Measurements from ENCODE around the gene PDCD11.

PDCD11 gene

DNA sequence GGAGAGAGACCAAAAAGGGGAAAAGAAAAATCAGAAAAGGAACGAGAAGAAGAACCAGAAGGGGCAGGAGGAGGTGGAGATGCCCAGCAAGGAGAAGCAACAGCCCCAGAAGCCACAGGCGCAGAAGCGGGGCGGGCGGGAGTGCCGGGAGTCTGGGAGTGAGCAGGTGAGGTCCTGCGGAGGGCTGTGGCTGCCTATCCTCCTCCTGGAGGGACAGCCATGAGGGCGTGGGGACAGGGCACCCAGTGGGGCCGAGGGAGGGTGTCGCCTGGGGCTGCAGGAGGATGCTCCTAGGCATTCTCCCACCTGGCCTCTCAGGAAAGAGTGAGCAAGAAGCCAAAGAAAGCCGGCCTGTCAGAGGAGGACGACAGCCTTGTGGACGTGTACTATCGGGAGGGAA is 44.0 kb downstream of the PDCD11 start:
- no peak for TF ChIP-seq CTCF (conservative IDR thresholded peaks at IDR 0.05; ENCODE audit: low read depth, low read length)
- H3K27ac ChIP-seq: no peak overlapping the region
- H2AFZ ChIP-seq (ENCODE audit: low read depth): no peak overlapping the region
- peaks cover 6% of the 10 kb centered on the region; the same call in 1 of the 2 replicates for H3K36me3 ChIP-seq (ENCODE audit: insufficient read depth)
- no peak overlapping the region for H3K4me2 ChIP-seq
- no peaks in the 10 kb centered on the region for H4K20me1 ChIP-seq (ENCODE audit: insufficient read depth)
- H3K27me3 ChIP-seq (ENCODE audit: insufficient read depth, low read depth): no peaks in the 10 kb centered on the region
- peaks cover 6% of the 10 kb centered on the region for H3K4me1 ChIP-seq (ENCODE audit: low read depth, poor library complexity, severe bottlenecking)
- H3K79me2 ChIP-seq (ENCODE audit: insufficient read depth, low read depth): no peaks in the 10 kb centered on the region
- H3K4me3 ChIP-seq (IDR thresholded peaks at IDR 0.05; ENCODE audit: insufficient read depth, low read depth, low read length): no peak overlapping the region
- no peak overlapping the region for H3K9ac ChIP-seq

GRCh38 chr10:103441206-103441605 is 44.8 kb downstream of the PDCD11 start:
- H3K4me3 ChIP-seq (IDR thresholded peaks at IDR 0.05; ENCODE audit: insufficient read depth, low read depth, low read length): no peak overlapping the region
- no peak overlapping the region for H3K4me2 ChIP-seq
- H3K9ac ChIP-seq: no peak overlapping the region
- no peak overlapping the region for H2AFZ ChIP-seq (ENCODE audit: low read depth)
- H3K27me3 ChIP-seq (ENCODE audit: insufficient read depth, low read depth): no peaks in the 10 kb centered on the region
- peaks cover 6% of the 10 kb centered on the region for H3K4me1 ChIP-seq (ENCODE audit: low read depth, poor library complexity, severe bottlenecking)
- TF ChIP-seq CTCF (conservative IDR thresholded peaks at IDR 0.05; ENCODE audit: low read depth, low read length): no peak
- H3K36me3 ChIP-seq (ENCODE audit: insufficient read depth): peaks cover 9% of the 10 kb centered on the region; the same call in 1 of the 2 replicates
- no peaks in the 10 kb centered on the region for H3K79me2 ChIP-seq (ENCODE audit: insufficient read depth, low read depth)
- H4K20me1 ChIP-seq (ENCODE audit: insufficient read depth): no peaks in the 10 kb centered on the region
- H3K27ac ChIP-seq: no peak overlapping the region

DNA sequence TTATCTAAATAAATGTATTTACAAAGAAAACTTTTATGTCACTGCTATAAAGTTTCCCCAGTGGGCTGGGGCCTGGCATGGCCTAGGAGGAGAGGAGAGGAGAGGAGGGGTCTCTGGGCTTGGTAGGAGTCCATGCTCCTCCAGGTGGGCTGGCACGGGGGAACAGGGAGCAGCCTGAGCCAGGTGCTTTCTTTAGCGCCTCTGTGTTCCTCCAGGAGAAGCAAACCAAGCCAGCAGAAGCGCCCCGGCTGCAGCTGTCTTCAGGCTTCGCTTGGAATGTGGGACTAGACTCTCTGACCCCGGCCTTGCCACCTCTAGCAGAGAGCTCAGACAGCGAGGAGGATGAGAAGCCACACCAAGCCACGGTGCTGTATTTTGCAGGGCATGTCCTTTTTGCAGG is 45.2 kb downstream of the PDCD11 start:
- Histone ChIP-seq H3K79me2 (ENCODE audit: insufficient read depth, low read depth) (no peaks in the 10 kb centered on the region), H3K4me2 (no peak overlapping the region), H3K4me3 (IDR thresholded peaks at IDR 0.05; ENCODE audit: insufficient read depth, low read depth, low read length) (no peak overlapping the region), H3K36me3 (ENCODE audit: insufficient read depth) (peaks cover 9% of the 10 kb centered on the region; the same call in 1 of the 2 replicates), H3K27me3 (ENCODE audit: insufficient read depth, low read depth) (no peaks in the 10 kb centered on the region), H3K4me1 (ENCODE audit: low read depth, poor library complexity, severe bottlenecking) (peaks cover 6% of the 10 kb centered on the region), H3K9ac (no peak overlapping the region), H2AFZ (ENCODE audit: low read depth) (no peak overlapping the region), H4K20me1 (ENCODE audit: insufficient read depth) (no peaks in the 10 kb centered on the region), H3K27ac (no peak overlapping the region)
- TF ChIP-seq CTCF (conservative IDR thresholded peaks at IDR 0.05; ENCODE audit: low read depth, low read length): no peak

DNA sequence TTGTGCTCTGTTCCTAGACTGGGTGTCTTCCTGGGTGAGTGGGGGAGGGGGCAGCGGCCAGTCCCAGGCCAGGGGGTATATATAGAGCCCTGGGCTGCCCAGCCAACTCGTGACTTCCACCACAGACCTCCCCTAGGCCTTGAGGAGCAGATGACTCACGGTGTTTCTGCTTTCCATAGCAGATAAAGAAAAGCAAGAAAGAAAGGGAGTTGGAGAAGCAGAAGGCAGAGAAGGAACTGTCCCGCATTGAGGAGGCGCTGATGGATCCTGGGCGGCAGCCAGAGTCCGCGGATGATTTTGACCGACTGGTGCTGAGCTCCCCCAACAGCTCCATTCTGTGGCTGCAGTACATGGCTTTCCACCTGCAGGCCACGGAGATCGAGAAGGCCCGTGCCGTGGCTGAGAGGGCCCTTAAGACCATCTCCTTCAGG is 45.6 kb downstream of the PDCD11 start:
- Histone ChIP-seq H3K4me2 (no peak overlapping the region), H3K27me3 (ENCODE audit: insufficient read depth, low read depth) (no peaks in the 10 kb centered on the region), H3K27ac (no peak overlapping the region), H3K36me3 (ENCODE audit: insufficient read depth) (peaks cover 9% of the 10 kb centered on the region; the same call in 1 of the 2 replicates), H3K4me1 (ENCODE audit: low read depth, poor library complexity, severe bottlenecking) (peaks cover 6% of the 10 kb centered on the region), H3K9ac (no peak overlapping the region), H3K79me2 (ENCODE audit: insufficient read depth, low read depth) (no peaks in the 10 kb centered on the region), H3K4me3 (IDR thresholded peaks at IDR 0.05; ENCODE audit: insufficient read depth, low read depth, low read length) (no peak overlapping the region), H4K20me1 (ENCODE audit: insufficient read depth) (no peaks in the 10 kb centered on the region), H2AFZ (ENCODE audit: low read depth) (no peak overlapping the region)
- no peak for TF ChIP-seq CTCF (conservative IDR thresholded peaks at IDR 0.05; ENCODE audit: low read depth, low read length)

Measured in KMS-11 (cell line).